8988T (cell line): ENCODE data around the gene NIF3L1.
"Not testable (repeated sequence)": the region's sequence is repeated elsewhere in the genome, so short reads cannot be mapped to it uniquely, and the experiment has no call there.

Experiments
- DNase-seq: peaks from one replicate; pipeline ENCODE4 v3.0.0; 2011

The NIF3L1 gene

GRCh38 chr2:200873560-200873959, 15.6 kb upstream of the NIF3L1 start:
- no peak for DNase-seq

DNA sequence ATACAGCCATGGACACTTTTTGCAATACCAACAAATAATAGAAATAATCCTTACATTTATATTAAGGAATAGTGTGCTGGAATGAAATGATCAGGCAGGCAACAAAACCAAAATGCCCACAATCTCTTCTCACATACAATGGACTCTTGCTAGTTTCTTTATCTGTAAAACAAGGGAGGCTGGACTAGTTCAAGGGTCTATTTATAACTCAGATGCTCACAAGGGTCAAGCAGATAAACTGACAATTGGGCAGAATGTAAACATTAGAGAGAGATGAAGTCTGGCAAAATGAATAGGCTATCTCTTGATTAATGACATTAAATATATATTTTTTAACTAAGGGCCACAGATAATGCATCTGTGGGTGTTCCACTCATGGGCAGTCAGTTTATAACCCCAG, 11.7 kb upstream of the NIF3L1 start:
- no peak for DNase-seq

GRCh38 chr2:200878289-200878880, 10.8 kb upstream of the NIF3L1 start:
- DNase-seq, result no peak

DNA sequence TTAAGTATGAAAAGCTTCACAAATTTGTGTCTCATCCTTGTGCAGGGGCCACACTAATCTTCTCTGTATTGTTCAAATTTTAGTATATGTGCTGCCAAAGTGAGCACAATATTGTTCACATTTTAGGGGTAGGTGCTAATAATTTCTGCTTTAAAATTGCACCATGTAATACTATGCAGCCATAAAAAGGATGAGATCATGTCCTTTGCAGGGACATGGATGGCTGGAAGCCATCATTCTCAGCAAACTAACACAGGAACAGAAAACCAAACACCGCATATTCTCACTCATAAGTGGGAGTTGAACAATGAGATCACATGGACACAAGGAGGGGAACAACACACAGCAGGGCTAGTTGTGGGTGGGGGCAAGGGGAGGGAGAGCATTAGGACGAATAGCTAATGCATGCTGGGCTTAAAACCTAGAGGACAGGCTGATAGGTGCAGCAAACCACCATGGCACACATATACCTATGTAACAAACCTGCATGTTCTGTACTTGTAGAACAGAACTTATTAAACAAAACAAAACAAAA, 7.4 kb upstream of the NIF3L1 start:
- not testable (repeated sequence) for DNase-seq

DNA sequence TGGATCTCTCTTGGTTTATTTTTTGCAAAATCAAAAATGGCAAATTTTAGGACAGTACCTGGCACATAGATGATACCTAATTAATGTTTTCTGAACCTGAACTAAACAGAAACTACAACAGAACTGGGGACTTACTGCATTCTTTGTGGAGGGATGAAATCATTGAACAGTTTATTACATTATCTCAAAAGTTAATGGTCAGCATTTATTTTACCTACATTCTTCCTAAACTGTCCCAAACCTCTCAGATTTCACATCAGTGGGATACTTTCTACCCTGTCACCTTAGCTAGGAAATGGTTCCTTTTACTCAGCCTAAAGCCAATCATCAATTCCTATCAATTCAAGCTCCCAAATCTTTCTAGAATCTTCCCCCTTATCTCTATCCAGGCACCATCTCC, 10.3 kb downstream of the NIF3L1 start:
- DNase-seq, result no peak

DNA sequence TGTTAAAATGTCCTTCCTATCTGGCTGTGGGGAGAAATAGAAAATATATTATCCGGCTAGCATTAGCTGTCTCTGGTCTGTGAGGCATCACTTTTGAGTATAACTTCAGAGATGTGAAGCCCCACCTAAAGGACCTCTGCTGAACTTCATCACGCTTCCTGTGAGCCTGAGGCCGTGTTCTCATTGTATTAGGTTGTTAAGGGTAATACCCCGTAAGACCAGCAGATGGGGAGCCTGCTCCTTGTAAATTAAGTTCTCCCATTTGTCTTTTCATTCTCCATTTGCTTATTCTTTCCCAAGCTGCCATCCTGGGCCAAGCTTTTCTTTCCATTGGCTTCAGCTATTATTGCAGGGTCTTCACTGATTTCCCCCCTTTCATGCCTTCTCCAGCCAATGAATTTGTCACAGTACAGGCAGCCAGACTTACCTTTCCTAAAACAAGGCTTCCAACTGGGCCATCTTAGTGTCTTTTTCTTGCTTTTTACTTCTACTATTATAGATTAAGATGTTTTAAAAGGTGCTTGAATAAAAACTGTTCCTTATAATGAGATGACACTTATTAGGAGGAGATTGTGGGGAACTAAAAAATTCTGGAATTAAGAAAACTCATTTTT, 12.4 kb downstream of the NIF3L1 start:
- DNase-seq, result peak; percentile 48

GRCh38 chr2:200905618-200906296, 16.6 kb downstream of the NIF3L1 start:
- peak; percentile 33 for DNase-seq

DNA sequence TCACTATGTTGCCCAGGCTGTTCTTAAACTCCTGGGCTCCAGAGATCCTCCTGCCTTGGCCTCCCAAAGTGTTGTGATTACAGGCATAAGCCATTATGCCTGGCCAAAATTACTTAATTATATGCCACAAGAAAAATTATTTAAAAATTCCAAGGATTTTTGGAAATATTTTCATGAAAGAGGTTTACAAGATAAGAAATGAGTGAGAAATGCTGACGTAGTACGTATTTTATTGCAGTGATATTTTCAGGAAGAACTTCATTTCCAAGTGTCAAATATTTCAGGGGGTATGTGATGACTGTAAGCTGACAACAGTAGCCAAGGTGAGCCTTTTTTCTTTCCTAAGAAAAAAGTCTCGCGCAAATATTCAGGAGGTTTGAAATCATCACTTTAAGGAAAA, 20.8 kb downstream of the NIF3L1 start:
- no peak for DNase-seq

DNA sequence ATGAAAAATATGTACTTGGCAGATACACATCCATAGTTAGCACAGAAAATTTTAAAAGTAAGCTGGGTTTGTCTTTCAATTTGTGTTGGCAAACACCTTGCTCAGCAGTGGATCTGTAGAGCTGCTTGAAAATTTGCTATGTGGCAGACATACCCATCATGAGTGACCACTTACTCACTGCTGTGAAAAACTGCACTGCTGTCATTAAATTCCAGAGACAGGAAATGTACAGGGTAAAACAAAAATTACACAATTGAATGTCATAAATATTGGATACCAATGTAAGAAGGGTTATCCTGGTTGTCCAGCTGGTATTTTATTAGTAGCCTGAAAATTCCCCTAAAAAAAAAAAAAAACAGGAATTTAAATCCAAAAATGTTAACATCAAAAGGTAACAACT, 24.5 kb downstream of the NIF3L1 start:
- DNase-seq, result peak; percentile 18

GRCh38 chr2:200922439-200922838, 33.3 kb downstream of the NIF3L1 start:
- DNase-seq, result no peak

GRCh38 chr2:200929334-200930249, 40.4 kb downstream of the NIF3L1 start:
- DNase-seq, result no peak

DNA sequence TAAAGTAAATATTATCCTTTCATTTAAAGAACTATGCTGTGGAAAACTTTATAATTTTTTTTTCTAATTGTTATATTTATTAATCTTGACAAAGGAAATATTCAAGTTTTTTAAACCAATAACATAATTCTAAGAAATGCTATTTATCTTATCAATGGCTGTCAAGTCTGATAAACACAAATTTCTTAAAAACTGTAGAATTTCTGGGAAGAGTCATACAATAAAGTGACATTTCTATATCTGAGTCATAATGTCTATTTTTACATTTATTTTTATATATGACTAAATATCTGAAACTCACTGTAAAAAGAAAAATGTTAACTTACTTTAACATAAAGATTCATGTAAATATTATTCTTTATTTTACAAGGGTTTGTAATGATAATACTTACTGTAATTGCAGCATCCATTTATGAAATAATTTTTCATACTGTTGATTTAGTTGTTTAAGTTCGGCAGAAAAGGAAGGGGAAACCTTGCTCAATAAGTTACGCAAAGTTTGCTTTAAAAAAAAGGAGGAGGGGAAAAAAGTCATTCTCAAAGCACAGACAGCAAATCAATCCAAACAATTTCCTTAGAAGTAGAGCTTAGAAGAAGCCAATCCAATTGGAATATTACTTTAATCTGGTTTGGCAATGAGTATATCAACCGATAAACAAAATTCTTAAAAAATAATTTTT, 41.9 kb downstream of the NIF3L1 start:
- no peak for DNase-seq

DNA sequence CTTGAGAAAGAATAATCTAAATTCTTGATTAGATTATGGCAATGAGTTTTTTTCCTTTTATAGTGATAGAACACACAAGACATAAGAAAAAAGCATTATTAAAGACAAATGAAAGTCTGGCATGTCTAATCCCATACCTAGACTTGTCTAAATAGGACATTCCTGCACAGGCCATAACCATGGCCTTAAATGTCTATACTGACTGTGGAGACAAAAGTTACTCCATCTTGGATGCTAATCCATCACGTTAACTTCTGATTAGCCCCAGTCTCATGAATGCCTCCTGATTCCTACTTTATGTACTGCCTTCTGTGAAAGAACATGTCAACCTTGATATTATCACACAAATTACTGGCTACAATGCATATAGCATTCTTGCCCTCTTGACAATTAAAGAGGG, 50.7 kb downstream of the NIF3L1 start:
- no peak for DNase-seq

GRCh38 chr2:200943527-200944105, 54.4 kb downstream of the NIF3L1 start:
- DNase-seq, result no peak

DNA sequence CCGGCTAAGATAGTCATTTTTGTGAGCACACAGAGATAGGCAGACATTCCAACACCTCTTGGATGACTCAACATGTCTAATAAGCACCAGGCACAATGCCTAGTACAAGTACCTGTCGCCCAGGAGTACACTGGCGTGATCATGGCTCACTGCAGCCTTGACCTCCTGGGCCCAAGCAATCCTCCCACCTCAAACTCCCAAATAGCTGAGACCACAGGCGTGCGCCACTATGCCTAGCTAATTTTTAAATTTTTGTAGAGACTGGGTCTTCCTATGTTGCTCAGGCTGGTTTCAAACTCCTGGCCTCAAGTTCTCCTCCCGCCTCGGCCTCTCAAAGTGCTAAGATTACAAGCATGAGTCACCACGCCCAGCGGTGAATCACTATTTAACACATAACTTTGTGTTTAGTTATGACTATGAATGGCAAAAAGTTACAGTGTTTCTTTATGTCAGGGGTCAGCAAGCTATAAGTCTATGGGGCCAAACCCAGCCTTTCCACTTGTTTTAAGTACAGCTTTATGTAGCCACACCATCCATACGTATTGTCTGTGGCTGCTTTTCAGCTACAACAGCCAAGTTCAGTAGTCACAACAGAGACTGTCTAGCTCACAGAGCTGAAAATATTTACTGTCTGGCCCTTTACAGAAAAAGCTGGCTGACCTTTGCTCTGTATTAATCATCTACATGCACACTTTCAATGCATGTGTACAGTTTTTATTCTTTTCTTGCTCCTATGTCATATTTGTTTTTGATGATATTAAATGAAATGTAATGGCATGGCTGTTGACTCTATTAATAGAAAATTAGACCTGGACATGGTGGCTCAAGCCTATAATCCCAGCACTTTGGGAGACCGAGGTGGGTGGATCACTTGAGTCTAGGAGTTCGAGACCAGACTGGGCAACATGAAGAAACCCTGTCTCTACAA, 55.6 kb downstream of the NIF3L1 start:
- no peak for DNase-seq

- DNase-seq, result no peak
Measured at GRCh38 chr2:200945395-200945729, 56.2 kb downstream of the NIF3L1 start.

DNA sequence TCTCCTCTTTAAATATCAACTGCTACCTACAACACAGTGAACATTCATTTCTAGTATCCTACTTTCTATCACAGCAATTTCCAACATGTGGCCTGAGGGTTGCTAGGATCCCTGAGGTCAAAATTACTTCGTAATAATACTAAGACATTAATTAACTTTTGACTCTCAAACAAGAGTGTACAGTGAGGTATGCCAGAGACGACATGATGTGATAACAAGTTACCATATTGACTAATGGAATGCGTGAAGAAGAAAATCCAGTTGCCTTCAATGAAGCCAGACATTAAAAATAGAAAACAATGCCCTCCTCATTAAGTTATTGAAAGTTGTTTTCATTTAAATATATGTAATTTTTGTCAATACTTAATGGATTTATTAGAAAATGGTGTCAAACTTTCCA, 61.2 kb downstream of the NIF3L1 start:
- no peak for DNase-seq
